K562 (cell line): ENCODE measurements around the gene TDRD3.

Experiments
- ARID2 ChIP-seq: fragments of 450-650 bp; IDR thresholded peaks from 2 replicates; pipeline ENCODE4 v1.6.1; 2017; ENCODE audit warnings: antibody characterized with exemption, mild to moderate bottlenecking
- FOXK1 ChIP-seq: sonication (generic); formaldehyde crosslinking; IDR thresholded peaks from 2 replicates; pipeline ENCODE4 v1.8.0; 2022; ENCODE audit warnings: missing genetic modification reagents, mild to moderate bottlenecking, borderline replicate concordance
- GABPA ChIP-seq: fragments of 200-800 bp; sonication (Bioruptor generic); conservative IDR thresholded peaks from 2 replicates; pipeline ENCODE4 v1.6.1; 2016; ENCODE audit warnings: low read depth, missing genetic modification characterization, missing compliant biosample characterization
- SIX5 ChIP-seq, 2 experiments: IDR thresholded peaks; 2 replicates each; pipeline ENCODE4 v1.6.1; 2011; ENCODE audit warnings: low read length in 2 of 2, borderline replicate concordance in 1 of 2, low read depth in 1 of 2, mild to moderate bottlenecking in 1 of 2, moderate library complexity in 1 of 2; ENCODE audit not compliant: insufficient read depth in 1 of 2
- SP2 ChIP-seq: IDR thresholded peaks from 2 replicates; pipeline ENCODE4 v1.6.1; 2011; ENCODE audit warnings: mild to moderate bottlenecking, low read depth, low read length, moderate library complexity; ENCODE audit not compliant: poor library complexity, severe bottlenecking; ENCODE audit errors: extremely low read depth
- YY1 ChIP-seq, 3 experiments: IDR thresholded peaks; 2 replicates each; pipeline ENCODE4 v1.6.1; 2011; ENCODE audit warnings: low read length in 2 of 3, mild to moderate bottlenecking in 2 of 3, moderate library complexity in 2 of 3, borderline replicate concordance in 1 of 3, control low read depth in 1 of 3, low read depth in 1 of 3; ENCODE audit not compliant: insufficient read depth in 3 of 3, insufficient replicate concordance in 2 of 3, control insufficient read depth in 1 of 3, insufficient read length in 1 of 3; ENCODE audit errors: extremely low read depth in 1 of 3
- ZNF24 ChIP-seq: fragments of 450-650 bp; IDR thresholded peaks from 2 replicates; pipeline ENCODE4 v1.6.1; 2016
- ZNF561 ChIP-seq: fragments of 450-650 bp; formaldehyde crosslinking; conservative IDR thresholded peaks from 2 replicates; pipeline ENCODE4 v1.4.0; 2020; ENCODE audit warnings: mild to moderate bottlenecking, moderate library complexity
- TF ChIP-seq, protein P1 (sequence below), 2 experiments: fragments of 450-650 bp; IDR thresholded peaks; 2 replicates each; pipeline ENCODE4 v1.6.1; 2018; ENCODE audit warnings: mild to moderate bottlenecking in 2 of 2, low read depth in 1 of 2; ENCODE audit not compliant: partially characterized antibody in 2 of 2
- TF ChIP-seq, protein P2 (sequence below), 2 experiments: fragments of 450-650 bp in 1 of 2; sonication (generic) in 1 of 2; formaldehyde crosslinking; conservative IDR thresholded peaks; 2 replicates each; pipeline versions ENCODE4 v1.4.0 to v1.8.1; 2020 to 2022; ENCODE audit warnings: mild to moderate bottlenecking in 1 of 2, missing genetic modification reagents in 1 of 2
- TF ChIP-seq, protein P3 (sequence below), 2 experiments: fragments of 450-650 bp; formaldehyde crosslinking in 1 of 2; IDR thresholded peaks; 2 replicates each; pipeline versions ENCODE4 v1.4.0 to v1.6.1; 2014 to 2020; ENCODE audit warnings: mild to moderate bottlenecking in 2 of 2, borderline replicate concordance in 1 of 2, low read depth in 1 of 2

- TF ChIP-seq YY1 (IDR thresholded peaks at IDR 0.05; ENCODE audit: borderline replicate concordance in 1 of 3, control insufficient read depth in 1 of 3, extremely low read depth in 1 of 3, insufficient read depth in 3 of 3, insufficient read length in 1 of 3, insufficient replicate concordance in 2 of 3, low read depth in 1 of 3, low read length in 2 of 3) (no peak), SIX5 (IDR thresholded peaks at IDR 0.05; ENCODE audit: borderline replicate concordance in 1 of 2, insufficient read depth in 1 of 2, low read depth in 1 of 2, low read length in 2 of 2) (no peak), ZNF561 (CRISPR knock-in tag) (no peak), FOXK1 (CRISPR knock-in tag) (no peak), GABPA (tag) (no peak), SP2 (no peak), ZNF24 (no peak), ARID2 (no peak)
- TF ChIP-seq, protein P1, sequence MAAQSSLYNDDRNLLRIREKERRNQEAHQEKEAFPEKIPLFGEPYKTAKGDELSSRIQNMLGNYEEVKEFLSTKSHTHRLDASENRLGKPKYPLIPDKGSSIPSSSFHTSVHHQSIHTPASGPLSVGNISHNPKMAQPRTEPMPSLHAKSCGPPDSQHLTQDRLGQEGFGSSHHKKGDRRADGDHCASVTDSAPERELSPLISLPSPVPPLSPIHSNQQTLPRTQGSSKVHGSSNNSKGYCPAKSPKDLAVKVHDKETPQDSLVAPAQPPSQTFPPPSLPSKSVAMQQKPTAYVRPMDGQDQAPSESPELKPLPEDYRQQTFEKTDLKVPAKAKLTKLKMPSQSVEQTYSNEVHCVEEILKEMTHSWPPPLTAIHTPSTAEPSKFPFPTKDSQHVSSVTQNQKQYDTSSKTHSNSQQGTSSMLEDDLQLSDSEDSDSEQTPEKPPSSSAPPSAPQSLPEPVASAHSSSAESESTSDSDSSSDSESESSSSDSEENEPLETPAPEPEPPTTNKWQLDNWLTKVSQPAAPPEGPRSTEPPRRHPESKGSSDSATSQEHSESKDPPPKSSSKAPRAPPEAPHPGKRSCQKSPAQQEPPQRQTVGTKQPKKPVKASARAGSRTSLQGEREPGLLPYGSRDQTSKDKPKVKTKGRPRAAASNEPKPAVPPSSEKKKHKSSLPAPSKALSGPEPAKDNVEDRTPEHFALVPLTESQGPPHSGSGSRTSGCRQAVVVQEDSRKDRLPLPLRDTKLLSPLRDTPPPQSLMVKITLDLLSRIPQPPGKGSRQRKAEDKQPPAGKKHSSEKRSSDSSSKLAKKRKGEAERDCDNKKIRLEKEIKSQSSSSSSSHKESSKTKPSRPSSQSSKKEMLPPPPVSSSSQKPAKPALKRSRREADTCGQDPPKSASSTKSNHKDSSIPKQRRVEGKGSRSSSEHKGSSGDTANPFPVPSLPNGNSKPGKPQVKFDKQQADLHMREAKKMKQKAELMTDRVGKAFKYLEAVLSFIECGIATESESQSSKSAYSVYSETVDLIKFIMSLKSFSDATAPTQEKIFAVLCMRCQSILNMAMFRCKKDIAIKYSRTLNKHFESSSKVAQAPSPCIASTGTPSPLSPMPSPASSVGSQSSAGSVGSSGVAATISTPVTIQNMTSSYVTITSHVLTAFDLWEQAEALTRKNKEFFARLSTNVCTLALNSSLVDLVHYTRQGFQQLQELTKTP (IDR thresholded peaks at IDR 0.05; ENCODE audit: low read depth in 1 of 2, partially characterized antibody in 2 of 2): no peak
- TF ChIP-seq, protein P2, sequence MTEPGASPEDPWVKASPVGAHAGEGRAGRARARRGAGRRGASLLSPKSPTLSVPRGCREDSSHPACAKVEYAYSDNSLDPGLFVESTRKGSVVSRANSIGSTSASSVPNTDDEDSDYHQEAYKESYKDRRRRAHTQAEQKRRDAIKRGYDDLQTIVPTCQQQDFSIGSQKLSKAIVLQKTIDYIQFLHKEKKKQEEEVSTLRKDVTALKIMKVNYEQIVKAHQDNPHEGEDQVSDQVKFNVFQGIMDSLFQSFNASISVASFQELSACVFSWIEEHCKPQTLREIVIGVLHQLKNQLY (CRISPR knock-in tag; conservative IDR thresholded peaks at IDR 0.05): no peak
- TF ChIP-seq, protein P3, sequence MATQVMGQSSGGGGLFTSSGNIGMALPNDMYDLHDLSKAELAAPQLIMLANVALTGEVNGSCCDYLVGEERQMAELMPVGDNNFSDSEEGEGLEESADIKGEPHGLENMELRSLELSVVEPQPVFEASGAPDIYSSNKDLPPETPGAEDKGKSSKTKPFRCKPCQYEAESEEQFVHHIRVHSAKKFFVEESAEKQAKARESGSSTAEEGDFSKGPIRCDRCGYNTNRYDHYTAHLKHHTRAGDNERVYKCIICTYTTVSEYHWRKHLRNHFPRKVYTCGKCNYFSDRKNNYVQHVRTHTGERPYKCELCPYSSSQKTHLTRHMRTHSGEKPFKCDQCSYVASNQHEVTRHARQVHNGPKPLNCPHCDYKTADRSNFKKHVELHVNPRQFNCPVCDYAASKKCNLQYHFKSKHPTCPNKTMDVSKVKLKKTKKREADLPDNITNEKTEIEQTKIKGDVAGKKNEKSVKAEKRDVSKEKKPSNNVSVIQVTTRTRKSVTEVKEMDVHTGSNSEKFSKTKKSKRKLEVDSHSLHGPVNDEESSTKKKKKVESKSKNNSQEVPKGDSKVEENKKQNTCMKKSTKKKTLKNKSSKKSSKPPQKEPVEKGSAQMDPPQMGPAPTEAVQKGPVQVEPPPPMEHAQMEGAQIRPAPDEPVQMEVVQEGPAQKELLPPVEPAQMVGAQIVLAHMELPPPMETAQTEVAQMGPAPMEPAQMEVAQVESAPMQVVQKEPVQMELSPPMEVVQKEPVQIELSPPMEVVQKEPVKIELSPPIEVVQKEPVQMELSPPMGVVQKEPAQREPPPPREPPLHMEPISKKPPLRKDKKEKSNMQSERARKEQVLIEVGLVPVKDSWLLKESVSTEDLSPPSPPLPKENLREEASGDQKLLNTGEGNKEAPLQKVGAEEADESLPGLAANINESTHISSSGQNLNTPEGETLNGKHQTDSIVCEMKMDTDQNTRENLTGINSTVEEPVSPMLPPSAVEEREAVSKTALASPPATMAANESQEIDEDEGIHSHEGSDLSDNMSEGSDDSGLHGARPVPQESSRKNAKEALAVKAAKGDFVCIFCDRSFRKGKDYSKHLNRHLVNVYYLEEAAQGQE (IDR thresholded peaks at IDR 0.05; ENCODE audit: borderline replicate concordance): no peak
- TF ChIP-seq, protein P3 (CRISPR knock-in tag; IDR thresholded peaks at IDR 0.05; ENCODE audit: low read depth): no peak
Measured at GRCh38 chr13:60433505-60433904, 36.5 kb downstream of the TDRD3 start.
